CMK (cell line): ENCODE data around the gene SCAI.
"Not testable (repeated sequence)": the region's sequence is repeated elsewhere in the genome, so short reads cannot be mapped to it uniquely, and the experiment has no call there.

Experiments used
- DNase-seq: peaks from one replicate; pipeline ENCODE4 v3.0.0-alpha.2; 2010; ENCODE audit warnings: low read depth

SCAI gene

DNA sequence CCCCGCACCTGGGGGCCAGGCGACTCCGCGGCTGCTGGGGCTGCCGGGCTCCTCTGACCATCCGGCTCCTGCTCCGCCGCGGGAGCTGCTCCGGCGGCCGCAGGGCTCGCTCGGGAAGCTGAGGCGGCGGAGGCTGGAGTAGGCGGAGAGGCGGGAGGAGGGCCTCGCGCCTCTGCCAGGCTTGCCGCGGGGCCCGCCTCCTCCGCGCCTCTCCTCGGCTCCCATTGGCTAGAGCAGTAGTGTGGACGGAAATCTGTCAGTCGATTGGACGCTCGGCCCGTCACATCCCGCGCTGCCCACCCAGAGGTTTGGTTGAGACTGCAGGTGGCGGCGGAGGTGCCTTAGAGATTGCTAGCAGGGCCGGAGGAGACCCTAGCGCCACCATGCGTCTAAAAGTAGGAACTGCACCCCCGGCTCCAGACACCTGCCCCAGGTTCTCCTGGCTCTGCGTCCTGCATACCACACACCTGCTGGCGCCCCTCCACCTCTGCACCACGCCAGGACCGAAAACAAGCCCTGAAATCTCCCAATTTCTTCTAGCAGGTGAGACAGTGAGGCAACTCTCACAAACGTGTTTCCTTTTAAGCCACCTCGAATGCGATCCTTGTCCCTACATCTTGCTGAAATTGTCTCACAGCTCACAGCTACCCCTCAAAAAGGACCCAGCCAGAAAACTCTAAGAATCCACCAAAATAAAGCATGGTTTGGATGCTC, at the start of gene SCAI:
Gene SCAI, minus strand, starts transcription at position 152 of the 714 bp plus-strand sequence. Its CDS starts 91 bp downstream, at position 61.
- peak; percentile 97 for DNase-seq

DNA sequence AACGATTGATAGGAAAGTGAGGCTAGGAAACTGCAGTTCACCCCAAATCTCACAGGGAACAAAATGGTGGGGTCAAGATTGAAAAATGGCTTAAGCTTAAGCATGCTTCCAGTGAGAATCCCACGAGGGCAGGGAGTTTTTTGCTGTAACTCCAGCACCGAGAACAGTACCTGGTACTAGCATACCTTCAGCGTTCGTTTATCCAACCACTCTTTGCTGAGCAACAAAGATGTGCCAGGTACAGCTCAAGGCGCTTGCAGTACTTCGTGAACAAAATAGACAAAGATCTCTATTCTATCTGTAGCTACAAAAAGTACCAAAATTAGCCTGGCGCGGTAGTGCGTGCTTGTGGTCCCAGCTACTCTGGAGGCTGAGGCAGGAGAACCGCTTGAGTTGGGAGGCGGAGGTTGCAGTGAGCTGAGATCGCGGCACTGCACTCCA, 47.1 kb upstream of the SCAI start:
- no peak for DNase-seq

DNA sequence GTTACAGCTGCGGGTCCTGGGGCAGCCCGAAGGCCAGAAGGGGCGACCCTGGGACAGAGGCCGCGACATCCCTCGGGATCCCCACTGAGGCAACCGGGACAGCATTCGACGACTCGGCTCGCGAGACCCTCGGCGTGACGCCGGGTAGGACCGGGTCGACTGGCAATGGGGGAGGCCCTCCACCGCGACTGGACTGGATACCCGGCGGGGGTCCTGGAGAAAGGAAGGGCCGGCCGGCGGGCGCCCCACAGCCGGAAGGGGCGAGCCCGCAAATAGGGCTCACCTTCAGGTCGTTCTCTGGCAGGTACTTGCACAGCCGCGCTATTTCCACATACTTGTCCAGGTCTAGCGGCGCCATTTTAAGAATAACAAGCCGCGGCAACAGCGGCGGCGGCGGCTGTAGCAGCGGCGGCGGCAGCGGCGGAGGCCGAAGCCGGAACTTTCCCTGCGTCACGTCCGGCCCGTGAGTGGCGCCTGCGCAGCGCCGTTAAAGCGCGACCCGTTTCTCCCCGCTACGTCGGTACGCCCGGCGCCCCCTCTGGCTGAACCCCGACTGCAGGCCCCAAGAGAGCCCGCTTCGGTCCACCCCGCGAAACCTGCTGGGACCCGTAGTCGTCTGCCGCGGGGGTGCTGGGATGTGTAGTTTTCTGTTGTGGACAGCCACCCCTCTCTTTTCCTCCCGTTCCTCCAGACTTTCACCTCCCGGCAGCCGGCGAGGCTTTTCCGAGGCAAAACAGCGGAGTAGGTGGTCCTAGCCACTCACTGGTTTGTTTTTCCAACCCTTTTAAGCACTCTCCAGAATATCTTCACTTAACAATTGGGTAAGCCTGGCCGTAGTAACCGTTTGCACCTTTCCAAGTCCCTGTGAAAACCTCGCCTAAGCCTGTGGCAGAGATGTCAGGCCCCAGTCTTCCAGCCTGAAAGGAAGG, 46.3 kb upstream of the SCAI start, which contains the start of gene PPP6C:
Gene PPP6C, minus strand, starts transcription at position 443 of the 929 bp plus-strand sequence. Its CDS starts 85 bp downstream, at position 358.
- peak; percentile 90 for DNase-seq

DNA sequence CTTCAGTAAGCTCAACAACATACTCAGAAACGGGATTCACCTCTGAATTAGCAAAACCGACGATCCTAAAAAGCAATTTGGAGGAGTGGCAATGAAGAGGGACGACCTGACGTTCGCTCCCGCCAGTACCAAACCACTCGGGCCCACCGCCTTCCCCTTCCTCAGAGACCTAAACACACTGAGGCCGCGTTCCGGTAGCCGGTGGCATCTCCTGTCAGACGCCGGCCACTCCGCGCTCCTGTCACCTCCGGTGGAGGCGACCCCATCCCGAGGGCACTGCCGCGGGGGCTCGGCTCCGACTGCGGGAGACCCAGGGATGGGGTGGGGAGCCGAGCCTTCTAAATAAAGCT, 45.7 kb upstream of the SCAI start:
- DNase-seq, result no peak

DNA sequence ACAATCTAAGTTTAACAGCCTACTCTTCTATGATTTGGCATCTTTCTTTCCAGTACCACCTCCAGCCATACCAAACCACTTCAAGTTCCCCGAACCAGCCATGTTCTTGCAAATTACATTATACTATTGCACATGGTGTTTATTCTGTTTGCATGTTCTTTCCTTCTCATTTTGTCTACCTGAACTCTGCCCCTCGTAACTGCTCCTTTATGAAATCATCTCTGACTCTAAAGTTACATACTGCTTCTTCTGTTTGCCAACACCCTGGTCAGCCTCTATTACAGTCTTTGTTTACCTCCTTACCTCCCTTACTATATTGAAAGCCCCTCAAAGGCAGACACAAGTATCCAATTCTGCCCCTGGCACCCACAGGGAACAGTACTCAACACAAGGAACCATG, 40.2 kb upstream of the SCAI start:
- no peak for DNase-seq

DNA sequence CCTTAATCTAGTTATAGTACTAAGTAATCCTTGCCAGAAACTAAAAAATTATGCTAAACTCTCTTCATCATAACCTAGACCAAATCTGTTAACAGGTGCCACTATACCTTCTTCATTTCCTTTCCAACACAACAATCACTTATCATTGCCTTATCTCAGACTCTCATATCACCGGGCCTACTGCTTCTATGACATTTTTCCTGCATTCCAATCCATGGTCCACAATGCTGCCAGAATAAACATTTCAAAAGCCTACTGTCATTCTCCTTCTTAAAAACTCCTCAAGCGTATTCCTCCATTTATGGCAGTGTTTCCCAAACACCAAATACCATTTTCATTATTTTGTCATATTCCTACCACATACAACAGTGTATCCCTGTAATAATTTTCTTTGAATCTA, 39.7 kb upstream of the SCAI start:
- no peak for DNase-seq

DNA sequence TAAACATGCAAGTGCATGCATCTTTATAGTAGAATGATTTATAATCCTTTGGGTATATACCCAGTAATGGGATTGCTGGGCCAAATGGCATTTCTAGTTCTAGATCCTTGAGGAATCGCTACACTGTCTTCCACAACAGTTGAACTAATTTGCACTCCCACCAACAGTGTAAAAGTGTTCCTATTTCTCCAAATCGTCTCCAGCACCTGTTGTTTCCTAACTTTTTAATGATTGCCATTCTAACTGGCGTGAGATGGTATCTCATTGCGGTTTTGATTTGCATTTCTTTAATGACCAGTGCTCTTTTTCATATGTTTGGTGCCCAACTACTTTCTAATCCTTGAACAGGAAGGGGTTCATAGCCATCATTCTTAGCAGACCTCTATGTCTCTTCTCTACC, 38.4 kb upstream of the SCAI start:
- DNase-seq, result not testable (repeated sequence)

DNA sequence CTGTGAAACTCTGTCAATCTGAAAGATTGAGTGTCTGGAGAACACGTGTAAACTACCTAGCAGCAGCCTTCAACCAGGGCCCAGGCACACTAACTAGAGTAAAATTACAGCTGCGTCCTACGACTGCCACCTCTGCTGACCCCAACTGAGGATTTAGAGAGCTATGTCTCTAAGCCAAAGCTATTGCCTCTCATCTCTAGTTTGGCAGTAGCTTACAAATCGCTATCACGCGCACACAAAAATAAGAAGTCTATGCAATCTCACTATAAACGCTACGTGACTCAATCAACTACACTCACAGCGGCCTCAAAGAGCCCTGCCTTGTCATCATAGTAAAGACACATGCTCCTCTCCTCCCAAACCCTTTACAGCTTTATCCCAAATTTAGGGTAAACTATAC, 37.5 kb upstream of the SCAI start:
- no peak for DNase-seq

DNA sequence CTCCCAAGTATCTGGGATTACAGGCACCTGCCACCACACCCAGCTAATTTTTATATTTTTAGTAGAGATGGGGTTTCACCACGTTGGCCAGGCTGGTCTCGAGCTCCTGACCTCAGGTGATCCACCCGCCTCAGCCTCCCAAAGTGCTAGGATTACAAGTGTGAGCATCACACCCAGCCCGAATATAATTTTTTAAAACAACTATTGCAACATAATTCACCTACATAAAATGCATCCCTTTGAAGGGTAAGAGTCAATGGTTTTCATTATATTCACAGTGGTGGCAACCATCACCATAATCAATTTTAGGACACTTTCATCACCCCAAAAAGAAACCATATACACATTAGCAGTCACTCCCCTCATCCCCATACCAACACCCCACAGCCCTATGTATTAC, 36.4 kb upstream of the SCAI start:
- DNase-seq, result not testable (repeated sequence)

DNA sequence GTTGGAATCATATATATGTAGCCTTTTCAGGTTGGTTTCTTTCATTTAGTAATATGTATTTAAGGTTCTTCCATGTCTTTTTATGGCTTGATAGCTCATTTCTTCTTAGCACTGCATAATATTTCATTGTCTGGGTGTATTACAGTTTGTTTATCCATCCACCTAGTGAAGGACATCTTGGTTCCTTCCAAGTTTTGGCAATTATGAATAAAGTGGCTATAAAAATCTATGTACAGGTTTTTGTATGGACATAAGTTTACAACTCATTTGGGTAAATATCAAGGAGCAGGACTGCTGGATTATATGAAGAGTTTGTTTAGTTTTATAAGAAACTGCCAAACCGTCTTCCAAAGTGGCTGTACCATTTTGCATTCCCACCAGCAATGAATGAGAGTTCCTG, 34.6 kb upstream of the SCAI start:
- DNase-seq, result no peak

DNA sequence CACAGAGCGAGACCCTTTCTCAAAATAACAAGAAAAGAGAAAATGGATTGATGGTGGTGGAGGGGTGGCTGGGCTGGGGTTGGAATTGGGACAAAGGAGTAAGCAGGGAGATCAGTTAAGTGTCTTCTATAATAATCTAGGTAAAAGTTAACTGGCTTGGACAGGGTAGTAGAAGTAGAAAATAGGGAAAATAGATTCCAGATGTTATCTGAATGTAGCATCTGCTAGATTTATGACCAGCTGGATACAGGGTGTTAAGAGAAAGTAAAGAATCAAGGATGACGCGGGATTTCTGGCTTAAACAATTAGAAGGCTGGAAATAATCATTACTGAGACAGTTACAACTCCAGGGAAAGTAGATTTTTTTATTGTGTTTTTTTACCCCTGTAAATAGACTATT, 33.3 kb upstream of the SCAI start:
- DNase-seq, result no peak

DNA sequence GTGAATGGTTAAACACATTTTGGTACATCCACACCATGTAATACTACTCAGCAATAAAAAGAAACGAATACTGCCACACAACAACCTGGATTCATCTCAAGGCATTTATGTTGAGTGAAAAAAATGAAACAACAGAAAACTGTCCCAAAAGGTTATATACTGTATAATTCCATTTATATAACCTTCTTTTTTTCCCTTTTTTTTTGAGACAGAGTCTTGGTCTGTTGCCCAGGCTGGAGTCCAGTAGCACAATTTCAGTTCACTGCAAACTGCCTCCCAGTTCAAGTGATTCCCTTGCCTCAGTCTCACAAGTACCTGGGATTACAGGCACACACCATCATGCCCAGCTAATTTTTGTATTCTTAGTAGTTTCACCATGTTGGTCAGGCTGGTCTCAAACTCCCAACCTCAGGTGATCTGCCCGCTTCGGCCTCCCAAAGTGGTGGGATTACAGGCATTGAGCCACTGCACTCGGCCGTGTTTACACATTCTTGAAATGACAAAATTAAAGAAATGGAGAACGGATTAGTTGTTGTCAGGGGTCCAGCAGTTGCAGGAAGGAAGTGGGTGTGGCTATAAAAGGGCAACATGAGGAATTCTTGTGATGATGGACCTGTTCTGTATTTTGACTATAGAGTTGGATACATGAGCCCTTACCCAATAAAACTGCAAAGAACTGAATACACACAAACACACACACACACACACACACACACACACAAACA, 28.9 kb upstream of the SCAI start:
- no peak for DNase-seq

DNA sequence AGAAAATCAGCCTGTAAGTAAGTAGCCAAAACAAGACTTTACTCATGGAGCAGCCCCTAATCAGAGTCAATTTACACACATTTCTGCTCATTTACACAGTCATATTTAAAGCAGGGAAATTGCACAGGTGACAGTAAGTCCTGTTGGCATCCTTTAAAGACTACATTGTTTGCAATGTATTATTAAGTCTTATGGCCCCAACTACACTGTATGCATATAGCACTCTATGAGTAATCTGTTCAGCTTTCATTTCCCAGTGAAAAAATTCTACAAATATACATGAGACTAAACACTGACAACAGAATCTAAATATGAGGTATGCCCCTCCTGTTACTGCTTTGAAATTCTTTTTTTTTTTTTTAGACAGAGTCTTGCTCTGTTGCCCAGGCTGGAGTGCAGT, 26.6 kb upstream of the SCAI start:
- DNase-seq, result no peak

DNA sequence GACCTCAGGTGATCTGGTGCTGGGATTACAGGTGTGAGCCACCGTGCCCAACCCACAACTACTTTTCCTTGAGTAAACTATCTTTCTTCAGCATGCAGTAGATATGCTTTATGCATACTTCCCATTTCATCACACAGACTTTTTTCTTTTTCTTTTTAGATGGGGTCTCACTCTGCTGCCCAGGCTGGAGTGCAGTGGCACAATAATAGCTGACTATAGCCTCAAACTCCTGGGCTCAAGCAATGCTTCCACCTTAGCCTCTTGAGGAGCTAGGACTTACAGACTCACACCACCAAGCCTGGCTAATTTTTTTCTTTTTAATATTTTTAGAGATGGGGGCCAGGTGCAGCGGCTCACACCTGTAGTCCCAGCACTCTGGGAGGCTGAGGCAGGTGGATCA, 23.4 kb upstream of the SCAI start:
- DNase-seq, result no peak

DNA sequence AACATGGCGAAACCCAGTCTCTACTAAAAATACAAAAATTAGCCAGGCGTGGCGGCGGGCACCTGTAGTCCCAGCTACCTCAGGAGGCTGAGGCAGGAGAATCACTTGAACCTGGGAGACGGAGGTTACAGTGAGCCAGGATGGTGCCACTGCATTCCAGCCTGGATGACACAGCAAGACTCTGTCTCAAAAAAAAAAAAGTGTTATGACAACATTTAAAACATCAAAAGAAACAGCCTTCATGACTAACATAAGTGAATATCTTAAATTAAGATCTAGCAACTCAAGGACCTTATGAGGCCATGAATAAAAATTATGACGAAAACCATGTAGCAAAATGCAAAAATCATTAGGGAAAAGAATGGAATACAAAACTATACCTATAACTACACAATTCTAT, 19.6 kb upstream of the SCAI start:
- DNase-seq, result not testable (repeated sequence)

DNA sequence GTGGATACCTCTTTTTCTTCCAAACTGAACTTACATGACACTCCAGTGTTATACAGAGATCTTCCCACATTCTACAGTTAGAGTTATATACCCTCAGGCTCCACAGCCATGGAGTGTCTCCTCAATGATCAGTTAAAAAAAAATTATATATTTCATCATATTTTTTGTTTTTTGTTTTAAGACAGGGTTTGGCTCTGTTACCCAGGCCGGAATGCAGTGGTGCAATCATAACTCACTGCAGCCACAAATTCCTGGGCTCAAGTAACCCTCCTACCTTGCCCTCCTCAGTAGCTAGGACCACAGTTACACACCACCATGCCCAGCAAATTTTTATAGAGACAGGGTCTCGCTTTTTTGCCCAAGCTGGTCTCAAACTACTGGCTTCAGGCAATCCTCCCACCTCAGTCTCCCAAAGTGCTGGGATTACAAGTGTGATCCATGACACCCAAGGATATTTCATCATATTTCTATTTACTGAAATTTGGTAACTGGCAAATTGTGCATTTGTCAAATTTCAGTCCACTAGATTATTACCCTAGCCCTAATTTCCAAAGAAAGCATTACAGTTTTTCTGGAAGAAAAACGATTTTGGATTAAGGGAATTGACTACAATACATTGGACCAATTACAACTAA, 18.1 kb upstream of the SCAI start:
- no peak for DNase-seq

DNA sequence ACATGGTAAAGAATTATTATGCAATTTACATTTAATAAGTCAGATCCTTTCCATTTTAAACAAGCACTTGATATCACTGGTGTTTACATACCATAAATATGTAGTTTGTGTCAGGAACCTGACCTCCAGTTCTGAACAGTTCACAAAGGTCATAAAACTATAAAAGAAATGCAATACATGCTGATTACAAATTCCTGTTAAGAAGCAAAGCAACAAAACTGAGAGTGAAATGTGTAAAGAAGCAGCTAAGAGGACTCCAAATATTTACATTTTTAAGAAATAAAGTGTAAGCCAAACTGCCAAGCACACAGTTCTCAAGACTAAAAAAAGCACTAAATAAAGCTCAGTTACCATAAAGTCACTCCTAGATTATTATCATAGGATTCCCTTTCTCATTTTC, 17.4 kb upstream of the SCAI start:
- no peak for DNase-seq

DNA sequence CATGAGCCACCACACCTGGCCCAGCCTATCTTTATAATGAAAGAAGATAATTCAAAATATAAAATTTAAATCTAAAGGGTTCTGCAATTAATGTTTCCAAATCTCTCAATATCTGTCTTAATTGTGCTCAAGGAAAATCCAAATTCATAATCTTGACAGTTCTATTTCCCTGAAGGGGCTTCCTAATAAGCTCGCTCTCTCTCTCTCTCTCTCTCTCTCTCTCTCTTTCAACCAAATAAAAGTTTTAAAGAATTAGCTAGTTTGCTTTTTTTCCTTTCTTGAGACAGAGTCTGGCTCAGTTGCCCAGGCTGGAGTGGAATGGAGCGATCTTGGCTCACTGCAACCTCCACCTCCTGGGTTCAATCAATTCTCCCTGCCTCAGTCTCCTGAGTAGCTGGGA, 13.2 kb upstream of the SCAI start:
- DNase-seq, result no peak

DNA sequence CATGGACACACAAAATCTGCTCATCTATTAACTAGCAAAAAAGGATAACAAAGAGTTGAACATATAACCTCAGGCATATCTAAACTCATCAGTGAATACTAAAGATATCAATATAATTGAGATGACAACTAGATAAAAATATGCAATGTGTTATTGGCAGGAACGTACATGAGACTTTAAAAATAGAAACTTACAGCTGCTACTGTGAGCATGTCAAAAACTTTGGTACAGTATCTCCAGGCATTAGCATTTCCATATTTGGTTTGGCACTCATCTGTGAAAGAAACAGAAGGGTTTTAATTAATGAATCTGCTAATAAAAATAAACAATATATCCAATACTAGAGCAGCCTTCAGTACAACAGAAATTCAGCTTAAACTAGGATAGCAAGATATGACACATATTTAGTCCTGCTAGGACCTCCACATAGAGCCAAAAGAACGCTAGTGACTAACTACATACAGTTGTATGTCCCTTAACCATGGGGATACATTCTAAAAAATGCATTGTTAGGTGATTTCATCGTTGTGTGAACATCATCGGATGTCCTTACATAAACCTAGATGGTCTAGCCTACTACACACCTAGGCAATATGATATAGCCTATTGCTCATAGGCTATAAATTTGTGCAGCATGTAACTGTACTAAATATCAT, 10.5 kb upstream of the SCAI start:
- no peak for DNase-seq

DNA sequence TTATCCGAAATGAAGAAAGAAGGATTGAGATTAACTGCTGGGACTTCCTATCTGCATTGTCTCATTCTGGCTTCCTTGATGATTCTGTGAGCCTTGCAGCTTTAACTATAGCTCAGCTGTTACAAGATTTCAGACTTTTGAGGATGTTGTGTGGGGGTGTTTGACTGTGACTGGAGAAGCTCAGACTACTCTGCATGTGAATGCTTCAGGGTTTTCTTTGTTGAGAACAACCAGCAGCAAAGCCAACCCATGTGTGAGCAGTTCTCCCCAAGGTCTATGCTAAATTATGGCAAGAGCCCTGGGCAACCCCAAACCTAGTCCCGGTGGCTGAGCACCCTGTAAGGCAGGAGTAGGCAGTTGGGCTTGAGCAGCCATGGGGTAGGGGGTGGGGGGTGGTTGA, 8.4 kb upstream of the SCAI start:
- no peak for DNase-seq
